Breast epithelium (tissue), 3 donors: ENCODE measurements around the gene GRIK1.

Experiments used
- CTCF ChIP-seq, 3 donors: fragments of 450-650 bp; IDR thresholded peaks; one replicate each; pipeline ENCODE4 v1.5.1; 2016 to 2017; ENCODE audit warnings: antibody characterized with exemption in 3 of 3, mild to moderate bottlenecking in 3 of 3, moderate library complexity in 3 of 3
- POLR2A ChIP-seq: fragments of 450-650 bp; IDR thresholded peaks from one replicate; pipeline ENCODE4 v1.6.1; 2016; ENCODE audit warnings: antibody characterized with exemption, mild to moderate bottlenecking, moderate library complexity

- TF ChIP-seq CTCF (IDR thresholded peaks at IDR 0.05), result no peak
- no peak for TF ChIP-seq POLR2A
These were observed 112.1 kb downstream of the GRIK1 start for GRCh38 chr21:29827647-29828046.
